Prostate gland (tissue), 2 donors: ENCODE measurements around the gene FMNL2. TPM values are rescaled to one million over a fixed set of nuclear protein-coding genes. Genes with fewer than 3 reads are reported as not detected.

Experiments
- DNase-seq: peaks from one replicate; pipeline ENCODE4 v3.0.0-alpha.2; 2019; ENCODE audit warnings: low spot score
- H3K27ac ChIP-seq, 2 donors: fragments of 200-600 bp; sonication (generic); 2 replicates each; pipeline ENCODE4 v1.5.1; 2017 to 2019
- H3K27me3 ChIP-seq: fragments of 200-600 bp; sonication (generic); replicated peaks from 2 replicates; pipeline ENCODE4 v1.5.1; 2019; ENCODE audit not compliant: insufficient read depth
- H3K36me3 ChIP-seq, 2 donors: fragments of 200-600 bp; sonication (generic); 1 replicate in 1 of 2; 2 replicates in 1 of 2; pipeline versions ENCODE4 v1.5.1 to v1.8.1; 2017 to 2019
- H3K4me1 ChIP-seq: fragments of 200-600 bp; sonication (generic); replicated peaks from 2 replicates; pipeline ENCODE4 v1.5.1; 2019
- H3K4me3 ChIP-seq, 2 donors: fragments of 200-600 bp; sonication (generic); 2 replicates each; pipeline ENCODE4 v1.5.1; 2017 to 2019
- H3K9me3 ChIP-seq: fragments of 200-600 bp; sonication (generic); 2 replicates; pipeline ENCODE4 v1.5.1; 2017
- CTCF ChIP-seq, 4 experiments: fragments of 200-600 bp in 2 of 4; fragments of 450-650 bp in 2 of 4; sonication (generic) in 2 of 4; IDR thresholded peaks; 1 replicate in 3 of 4; 2 replicates in 1 of 4; pipeline ENCODE4 v1.5.1; 2016 to 2019; ENCODE audit warnings: antibody characterized with exemption in 4 of 4, mild to moderate bottlenecking in 2 of 4, moderate library complexity in 2 of 4
- POLR2A ChIP-seq: fragments of 450-650 bp; IDR thresholded peaks from one replicate; pipeline ENCODE4 v1.6.1; 2016; ENCODE audit warnings: antibody characterized with exemption, mild to moderate bottlenecking
- POLR2AphosphoS5 ChIP-seq: sonication (generic); formaldehyde crosslinking; IDR thresholded peaks from one replicate; pipeline ENCODE4 v1.6.1; 2017; ENCODE audit warnings: antibody characterized with exemption
- WGBS: methylation state at CpG from one replicate; pipeline ENCODE4 v1.1.5; 2018; 5-methylcytosine and 5-hydroxymethylcytosine counted together
- intact Hi-C: fragments of 100-400 bp; cut with DNase I; formaldehyde crosslinking; loops from one replicate; pipeline ENCODE4 v1.14.2; 2022
- total RNA-seq, 2 donors: library from RNA; depleted of rRNA; stranded (reverse); fragments of >200 nt; gene quantifications; one replicate each; pipeline ENCODE4 v1.1.0, GENCODE V29; 2016

FMNL2 gene
- total RNA-seq, 2 donors from 2014 or later = 9.8 to 19.4 TPM

- Histone ChIP-seq H3K36me3 (no peaks in the 10 kb centered on the region), H3K4me3 (no peak overlapping the region), H3K4me1 (no peaks in the 10 kb centered on the region), H3K27ac (no peak overlapping the region), H3K9me3 (no peaks in the 10 kb centered on the region), H3K27me3 (no peaks in the 10 kb centered on the region)
- 69% methylated on average over 4 of the region's 4 CpGs for WGBS
- no peak for DNase-seq
- intact Hi-C loops = no loop called here
- TF ChIP-seq POLR2A (no peak), CTCF (IDR thresholded peaks at IDR 0.05) (no peak), POLR2AphosphoS5 (no peak)
These were observed 96.6 kb downstream of the FMNL2 start for GRCh38 chr2:152431370-152432098.

GRCh38 chr2:152432206-152432653 is 97.3 kb downstream of the FMNL2 start:
- Histone ChIP-seq H3K36me3 (no peaks in the 10 kb centered on the region), H3K4me3 (no peak overlapping the region), H3K27ac (no peak overlapping the region), H3K9me3 (no peaks in the 10 kb centered on the region), H3K27me3 (no peaks in the 10 kb centered on the region), H3K4me1 (no peaks in the 10 kb centered on the region)
- intact Hi-C loops = no loop called here
- DNase-seq = no peak
- TF ChIP-seq POLR2AphosphoS5 = no peak
- no peak for TF ChIP-seq CTCF (IDR thresholded peaks at IDR 0.05)
- TF ChIP-seq POLR2A = no peak
- WGBS = 50% methylated on average over 3 of the region's 3 CpGs

- no peak overlapping the region for H3K27ac ChIP-seq
- intact Hi-C loops = no loop called here
- no peaks in the 10 kb centered on the region for H3K9me3 ChIP-seq
- no peaks in the 10 kb centered on the region for H3K36me3 ChIP-seq
- no peaks in the 10 kb centered on the region for H3K4me1 ChIP-seq
- H3K27me3 ChIP-seq = no peaks in the 10 kb centered on the region
- no peak overlapping the region for H3K4me3 ChIP-seq
- TF ChIP-seq CTCF (IDR thresholded peaks at IDR 0.05) = no peak
- TF ChIP-seq POLR2AphosphoS5 = no peak
- no peak for TF ChIP-seq POLR2A
- WGBS = 92% methylated on average over 4 of the region's 4 CpGs
- no peak for DNase-seq
These were observed 97.8 kb downstream of the FMNL2 start for GRCh38 chr2:152432765-152433164.

GRCh38 chr2:152433289-152433688 is 98.3 kb downstream of the FMNL2 start:
- no peak overlapping the region for H3K4me3 ChIP-seq
- intact Hi-C loops = no loop called here
- DNase-seq = no peak
- H3K9me3 ChIP-seq = no peaks in the 10 kb centered on the region
- H3K4me1 ChIP-seq = no peaks in the 10 kb centered on the region
- H3K27me3 ChIP-seq = no peaks in the 10 kb centered on the region
- H3K36me3 ChIP-seq = no peaks in the 10 kb centered on the region
- H3K27ac ChIP-seq = no peak overlapping the region
- 74% methylated on average over 1 of the region's 1 CpG for WGBS
- TF ChIP-seq POLR2AphosphoS5 = no peak
- TF ChIP-seq CTCF (IDR thresholded peaks at IDR 0.05) = no peak
- TF ChIP-seq POLR2A = no peak

- no peaks in the 10 kb centered on the region for H3K27me3 ChIP-seq
- TF ChIP-seq CTCF (IDR thresholded peaks at IDR 0.05) = no peak
- TF ChIP-seq POLR2A = no peak
- no peak overlapping the region for H3K27ac ChIP-seq
- H3K9me3 ChIP-seq = no peaks in the 10 kb centered on the region
- H3K36me3 ChIP-seq = no peaks in the 10 kb centered on the region
- intact Hi-C loops = no loop called here
- 14% methylated on average over 2 of the region's 2 CpGs for WGBS
- DNase-seq = no peak
- no peak overlapping the region for H3K4me3 ChIP-seq
- H3K4me1 ChIP-seq = no peaks in the 10 kb centered on the region
These were observed 98.8 kb downstream of the FMNL2 start for GRCh38 chr2:152433791-152434190.
